A549 (cell line): ENCODE measurements around the gene FHIT. TPM values are rescaled to one million over a fixed set of nuclear protein-coding genes. Genes with fewer than 3 reads are reported as not detected.

ENCODE experiments used
- ATAC-seq, 2 experiments: fragments of 200-7000 bp in 1 of 2; fragments of >200 bp in 1 of 2; cut with Nextera tagmentation in 1 of 2; cut with Tn5 transposase in 1 of 2; 3 replicates each; pipeline versions ENCODE4 v1.8.0 to v1.9.1; 2018 to 2020; ENCODE audit warnings: mild to moderate bottlenecking in 1 of 2, moderate library complexity in 1 of 2
- CTCF ChIA-PET: fragments of 300-600 bp; sonication (Branson Sonifier 250); formaldehyde crosslinking; extraction: SDS; loops from one replicate; lab custom pipeline; 2021; ENCODE audit warnings: antibody characterized with exemption, inconsistent platforms; lab: Yijun Ruan, JAX
- POLR2A ChIA-PET: fragments of 350-600 bp; formaldehyde crosslinking; extraction: SDS; loops from one replicate; lab custom pipeline; 2021; ENCODE audit warnings: antibody characterized with exemption, inconsistent platforms; lab: Yijun Ruan, JAX
- DNase-seq, 2 experiments: peaks; one replicate each; pipeline versions ENCODE4 v3.0.0 to v3.0.0-alpha.2; 2011 to 2016; ENCODE audit warnings: low read depth in 1 of 2, low spot score in 1 of 2
- FAIRE-seq: peaks from 2 replicates; lab custom pipeline; 2011; peaks lifted over from hg19 to GRCh38; lab: Jason Lieb, UNC
- H3K27ac ChIP-seq, 2 experiments: fragments of >200 bp; sonication (Bioruptor Twin); formaldehyde crosslinking; 3 replicates each; pipeline ENCODE4 v1.5.1; 2016 to 2017
- H3K4me1 ChIP-seq: fragments of >200 bp; sonication (Bioruptor Twin); formaldehyde crosslinking; 3 replicates; pipeline ENCODE4 v1.6.1; 2016
- H3K4me2 ChIP-seq: fragments of >200 bp; sonication (Bioruptor Twin); formaldehyde crosslinking; 3 replicates; pipeline ENCODE4 v1.6.1; 2016
- H3K4me3 ChIP-seq: fragments of >200 bp; sonication (Bioruptor Twin); formaldehyde crosslinking; 3 replicates; pipeline ENCODE4 v1.5.1; 2016
- H3K9me3 ChIP-seq: fragments of >200 bp; sonication (Bioruptor Twin); formaldehyde crosslinking; 3 replicates; pipeline ENCODE4 v1.6.1; 2016
- CBX8 ChIP-seq: fragments of 200-600 bp; sonication (generic); IDR thresholded peaks from 2 replicates; pipeline ENCODE4 v1.6.1; 2016
- CEBPB ChIP-seq, 2 experiments: fragments of >200 bp in 1 of 2; sonication (Bioruptor Twin) in 1 of 2; formaldehyde crosslinking in 1 of 2; IDR thresholded peaks; 2 replicates each; pipeline ENCODE4 v1.6.1; 2012 to 2016
- EHF ChIP-seq: fragments of 250-450 bp; sonication (Bioruptor Pico); IDR thresholded peaks from 2 replicates; pipeline ENCODE4 v1.5.0; 2020; ENCODE audit warnings: mild to moderate bottlenecking
- EP300 ChIP-seq, 2 experiments: fragments of >200 bp; sonication (Bioruptor Twin); formaldehyde crosslinking; IDR thresholded peaks; 2 replicates in 1 of 2; 3 replicates in 1 of 2; pipeline ENCODE4 v1.6.1; 2016 to 2017
- ESRRA ChIP-seq: fragments of 150-350 bp; IDR thresholded peaks from 2 replicates; pipeline ENCODE4 v1.6.1; 2014; ENCODE audit warnings: mild to moderate bottlenecking, low read length, borderline replicate concordance
- GATA3 ChIP-seq: IDR thresholded peaks from 2 replicates; pipeline ENCODE4 v1.6.1; 2012; ENCODE audit warnings: borderline replicate concordance
- HEYL ChIP-seq: fragments of 250-450 bp; sonication (Bioruptor Pico); IDR thresholded peaks from 2 replicates; pipeline ENCODE4 v1.8.0; 2021; ENCODE audit warnings: mild to moderate bottlenecking, moderate library complexity
- HOXA7 ChIP-seq: fragments of 250-450 bp; sonication (Bioruptor Pico); IDR thresholded peaks from 2 replicates; pipeline ENCODE4 v1.5.0; 2020; ENCODE audit warnings: mild to moderate bottlenecking, moderate library complexity
- JUN ChIP-seq, 2 experiments: fragments of >200 bp; sonication (Bioruptor Twin); formaldehyde crosslinking; IDR thresholded peaks; 2 replicates in 1 of 2; 3 replicates in 1 of 2; pipeline ENCODE4 v1.6.1; 2016 to 2017
- MAZ ChIP-seq: fragments of 150-350 bp; IDR thresholded peaks from 2 replicates; pipeline ENCODE4 v1.6.1; 2014; ENCODE audit warnings: antibody characterized with exemption, low read depth, low read length, borderline replicate concordance
- PHF8 ChIP-seq: fragments of 200-600 bp; sonication (generic); IDR thresholded peaks from 2 replicates; pipeline ENCODE4 v1.6.1; 2016; ENCODE audit warnings: low read depth, mild to moderate bottlenecking, antibody characterized with exemption, moderate library complexity, borderline replicate concordance
- POLR2AphosphoS2 ChIP-seq: conservative IDR thresholded peaks from 2 replicates; pipeline ENCODE4 v1.6.1; 2012; ENCODE audit warnings: low read length, improper control_type of control experiment, inconsistent platforms
- RCOR1 ChIP-seq: fragments of 150-350 bp; IDR thresholded peaks from 2 replicates; pipeline ENCODE4 v1.6.1; 2014; ENCODE audit warnings: antibody characterized with exemption, low read length, low read depth
- RNF2 ChIP-seq: fragments of 200-600 bp; sonication (generic); IDR thresholded peaks from 2 replicates; pipeline ENCODE4 v1.6.1; 2016; ENCODE audit warnings: low read depth, mild to moderate bottlenecking, antibody characterized with exemption, moderate library complexity, borderline replicate concordance
- SMC3 ChIP-seq: fragments of >200 bp; sonication (Bioruptor Twin); formaldehyde crosslinking; IDR thresholded peaks from 3 replicates; pipeline ENCODE4 v1.6.1; 2018; ENCODE audit warnings: inconsistent platforms
- SREBF2 ChIP-seq: fragments of 450-650 bp; IDR thresholded peaks from 2 replicates; pipeline ENCODE4 v1.6.1; 2014; ENCODE audit warnings: mild to moderate bottlenecking, moderate library complexity
- ZFP36 ChIP-seq: fragments of 450-650 bp; IDR thresholded peaks from 2 replicates; pipeline ENCODE4 v1.6.1; 2014; ENCODE audit warnings: borderline replicate concordance; ENCODE audit not compliant: partially characterized antibody
- WGBS: methylation state at CpG from one replicate; pipeline ENCODE4 v1.1.6; 2017; ENCODE audit errors: missing lambda C conversion rate; 5-methylcytosine and 5-hydroxymethylcytosine counted together
- polyA plus RNA-seq, 4 experiments: library from polyadenylated mRNA; depleted of rRNA in 3 of 4; stranded (reverse); fragments of >200 nt; fragmentation: RNase III in 1 of 4; extraction: RNeasy Plus Mini Kit Qiagen cat#74134 plus additional on column Dnase treatment in 1 of 4; gene quantifications; 2 replicates in 3 of 4; 3 replicates in 1 of 4; pipeline ENCODE4 v1.2.3, GENCODE V29; 2011 to 2017
- TF ChIP-seq, protein P1 (sequence below): fragments of >200 bp; sonication (Bioruptor Twin); formaldehyde crosslinking; IDR thresholded peaks from 3 replicates; pipeline ENCODE4 v1.5.1; 2016
- TF ChIP-seq, protein P2 (sequence below): fragments of 150-350 bp; IDR thresholded peaks from 2 replicates; pipeline ENCODE4 v1.6.1; 2014; ENCODE audit warnings: low read depth, mild to moderate bottlenecking, low read length
- TF ChIP-seq, protein P3 (sequence below): IDR thresholded peaks from 2 replicates; pipeline ENCODE4 v1.6.1; 2012
- TF ChIP-seq, protein P4 (sequence below): fragments of 250-450 bp; sonication (Bioruptor Pico); IDR thresholded peaks from 2 replicates; pipeline ENCODE4 v1.5.0; 2021; ENCODE audit warnings: mild to moderate bottlenecking, moderate library complexity, borderline replicate concordance
- TF ChIP-seq, protein P5 (sequence below): IDR thresholded peaks from 2 replicates; pipeline ENCODE4 v1.6.1; 2012; ENCODE audit warnings: low read depth, borderline replicate concordance

Gene FHIT
- polyA plus RNA-seq, 2 of the 4 experiments (the other 2 are of a cell fraction) = 0.76 to 0.92 TPM

DNA sequence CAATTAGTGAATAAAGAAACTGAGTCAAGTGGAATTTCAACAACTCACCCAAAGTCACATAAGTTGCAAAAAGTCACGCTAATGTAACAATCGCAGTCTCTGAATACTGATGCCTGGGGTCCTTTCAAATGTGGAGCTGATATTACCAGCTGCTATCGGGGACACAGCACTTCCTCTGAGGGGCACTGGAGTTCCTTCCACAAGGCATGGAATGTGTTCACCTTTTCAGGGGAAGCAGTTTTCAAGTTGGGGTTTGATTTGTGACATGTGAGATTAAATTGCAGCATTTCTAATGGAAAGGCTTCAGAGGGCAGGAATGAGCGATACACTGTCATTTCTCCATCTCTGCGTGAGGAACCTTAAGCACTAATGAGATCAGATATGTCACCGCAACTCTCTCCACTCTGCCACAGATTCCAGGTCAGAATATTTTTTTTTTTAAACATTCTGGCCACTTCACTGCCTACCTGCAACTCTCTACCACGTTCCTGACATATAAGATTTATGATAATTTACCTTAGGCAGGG lies 1394.3 kb downstream of the FHIT start (continued):
- TF ChIP-seq MAZ (no peak), JUN (IDR thresholded peaks at IDR 0.05) (no peak), ZFP36 (no peak), POLR2AphosphoS2 (no peak), HOXA7 (CRISPR knock-in tag) (no peak), ESRRA (no peak), HEYL (CRISPR knock-in tag) (no peak)
- TF ChIP-seq, protein P1, sequence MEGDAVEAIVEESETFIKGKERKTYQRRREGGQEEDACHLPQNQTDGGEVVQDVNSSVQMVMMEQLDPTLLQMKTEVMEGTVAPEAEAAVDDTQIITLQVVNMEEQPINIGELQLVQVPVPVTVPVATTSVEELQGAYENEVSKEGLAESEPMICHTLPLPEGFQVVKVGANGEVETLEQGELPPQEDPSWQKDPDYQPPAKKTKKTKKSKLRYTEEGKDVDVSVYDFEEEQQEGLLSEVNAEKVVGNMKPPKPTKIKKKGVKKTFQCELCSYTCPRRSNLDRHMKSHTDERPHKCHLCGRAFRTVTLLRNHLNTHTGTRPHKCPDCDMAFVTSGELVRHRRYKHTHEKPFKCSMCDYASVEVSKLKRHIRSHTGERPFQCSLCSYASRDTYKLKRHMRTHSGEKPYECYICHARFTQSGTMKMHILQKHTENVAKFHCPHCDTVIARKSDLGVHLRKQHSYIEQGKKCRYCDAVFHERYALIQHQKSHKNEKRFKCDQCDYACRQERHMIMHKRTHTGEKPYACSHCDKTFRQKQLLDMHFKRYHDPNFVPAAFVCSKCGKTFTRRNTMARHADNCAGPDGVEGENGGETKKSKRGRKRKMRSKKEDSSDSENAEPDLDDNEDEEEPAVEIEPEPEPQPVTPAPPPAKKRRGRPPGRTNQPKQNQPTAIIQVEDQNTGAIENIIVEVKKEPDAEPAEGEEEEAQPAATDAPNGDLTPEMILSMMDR = no peak
- TF ChIP-seq, all 56 proteins: peak for 0

DNA sequence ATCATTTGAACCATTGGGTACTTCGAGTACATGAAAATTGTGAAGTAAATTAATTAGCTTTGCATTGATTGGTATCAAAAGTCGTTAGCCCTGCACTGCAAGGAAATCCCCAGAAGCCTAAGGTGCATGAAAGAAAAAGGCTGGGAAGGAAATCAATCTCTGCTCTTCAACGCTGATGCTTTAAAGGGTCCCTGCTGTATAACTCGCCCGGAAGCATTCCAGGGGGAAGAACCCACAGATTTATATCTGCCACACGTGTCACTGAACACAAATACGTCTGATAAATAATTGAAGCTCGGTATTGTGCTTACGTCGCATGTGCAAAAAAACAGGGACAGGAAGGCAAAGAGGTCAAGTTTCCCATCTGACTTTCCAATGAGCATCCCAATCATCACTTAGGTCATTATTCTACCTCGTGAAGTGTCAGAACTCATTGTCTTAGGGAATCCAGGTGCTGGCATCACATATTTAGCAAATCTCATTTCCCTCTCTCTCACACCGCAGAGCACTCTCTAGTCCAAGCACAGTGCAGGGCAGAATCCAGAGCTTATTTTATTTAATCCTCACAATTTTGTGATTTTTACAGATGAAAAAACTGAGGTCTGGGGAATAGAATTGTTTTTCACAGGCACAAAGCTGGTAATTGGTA lies 1397.1 kb downstream of the FHIT start:
- Histone ChIP-seq H3K4me1 (no peaks in the 10 kb centered on the region; the same call in 2 of the 3 replicates), H3K4me3 (no peak overlapping the region), H3K4me2 (no peak overlapping the region), H3K9me3 (no peaks in the 10 kb centered on the region), H3K27ac (no peak overlapping the region)
- WGBS = 53% methylated on average over 12 of the region's 12 CpGs
- TF ChIP-seq RNF2 (no peak), RCOR1 (no peak), PHF8 (no peak), CEBPB (IDR thresholded peaks at IDR 0.05) (no peak), SREBF2 (no peak)
- TF ChIP-seq, protein P2, sequence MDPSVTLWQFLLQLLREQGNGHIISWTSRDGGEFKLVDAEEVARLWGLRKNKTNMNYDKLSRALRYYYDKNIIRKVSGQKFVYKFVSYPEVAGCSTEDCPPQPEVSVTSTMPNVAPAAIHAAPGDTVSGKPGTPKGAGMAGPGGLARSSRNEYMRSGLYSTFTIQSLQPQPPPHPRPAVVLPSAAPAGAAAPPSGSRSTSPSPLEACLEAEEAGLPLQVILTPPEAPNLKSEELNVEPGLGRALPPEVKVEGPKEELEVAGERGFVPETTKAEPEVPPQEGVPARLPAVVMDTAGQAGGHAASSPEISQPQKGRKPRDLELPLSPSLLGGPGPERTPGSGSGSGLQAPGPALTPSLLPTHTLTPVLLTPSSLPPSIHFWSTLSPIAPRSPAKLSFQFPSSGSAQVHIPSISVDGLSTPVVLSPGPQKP = no peak
- TF ChIP-seq, protein P1 = no peak
- TF ChIP-seq, protein P3, sequence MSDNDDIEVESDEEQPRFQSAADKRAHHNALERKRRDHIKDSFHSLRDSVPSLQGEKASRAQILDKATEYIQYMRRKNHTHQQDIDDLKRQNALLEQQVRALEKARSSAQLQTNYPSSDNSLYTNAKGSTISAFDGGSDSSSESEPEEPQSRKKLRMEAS = no peak
- FAIRE-seq = no peak
- ChIA-PET CTCF (interaction anchor here (0.6 to 2.0 kb wide), 4 partner anchors 181 to 1224 kb away, joined by 3 to 11 read pairs (median 4); no protein-coding TSS in a partner anchor), POLR2A (no interaction called here)
- no peak for ATAC-seq
- DNase-seq = no peak

DNA sequence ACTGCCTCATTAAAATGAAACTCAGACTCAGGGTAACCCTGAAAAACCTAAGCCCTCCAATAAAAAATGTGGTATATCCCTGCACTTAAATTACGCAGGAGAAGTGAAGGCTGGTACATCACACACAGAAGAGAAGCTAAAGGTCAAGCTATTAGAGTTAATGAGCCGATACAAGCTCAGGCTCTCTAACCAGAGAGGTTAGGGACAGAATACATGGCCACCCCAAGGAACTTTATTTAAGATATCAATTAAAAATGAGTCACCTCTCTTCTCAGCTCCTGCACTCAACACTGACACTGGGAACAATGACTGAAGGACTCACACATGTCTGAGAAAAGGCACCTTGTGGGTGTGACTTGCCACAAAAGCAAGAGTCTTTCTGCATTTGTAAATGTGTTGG lies 1400.8 kb downstream of the FHIT start:
- POLR2A ChIA-PET = no interaction called here
- Histone ChIP-seq H3K27ac (no peak overlapping the region), H3K9me3 (no peaks in the 10 kb centered on the region), H3K4me3 (no peak overlapping the region), H3K4me2 (no peak overlapping the region), H3K4me1 (no peaks in the 10 kb centered on the region)
- no peak for FAIRE-seq
- CTCF ChIA-PET = interaction anchor here (1.2 kb wide), 2 partner anchors 9 to 41 kb away, joined by 3 to 4 read pairs; no protein-coding TSS in a partner anchor
- DNase-seq = no peak
- ATAC-seq = no peak
- no peak for TF ChIP-seq EHF (CRISPR knock-in tag)
- no peak for TF ChIP-seq GATA3
- TF ChIP-seq CBX8 = no peak
- TF ChIP-seq EP300 (IDR thresholded peaks at IDR 0.05) = no peak
- TF ChIP-seq, protein P4, sequence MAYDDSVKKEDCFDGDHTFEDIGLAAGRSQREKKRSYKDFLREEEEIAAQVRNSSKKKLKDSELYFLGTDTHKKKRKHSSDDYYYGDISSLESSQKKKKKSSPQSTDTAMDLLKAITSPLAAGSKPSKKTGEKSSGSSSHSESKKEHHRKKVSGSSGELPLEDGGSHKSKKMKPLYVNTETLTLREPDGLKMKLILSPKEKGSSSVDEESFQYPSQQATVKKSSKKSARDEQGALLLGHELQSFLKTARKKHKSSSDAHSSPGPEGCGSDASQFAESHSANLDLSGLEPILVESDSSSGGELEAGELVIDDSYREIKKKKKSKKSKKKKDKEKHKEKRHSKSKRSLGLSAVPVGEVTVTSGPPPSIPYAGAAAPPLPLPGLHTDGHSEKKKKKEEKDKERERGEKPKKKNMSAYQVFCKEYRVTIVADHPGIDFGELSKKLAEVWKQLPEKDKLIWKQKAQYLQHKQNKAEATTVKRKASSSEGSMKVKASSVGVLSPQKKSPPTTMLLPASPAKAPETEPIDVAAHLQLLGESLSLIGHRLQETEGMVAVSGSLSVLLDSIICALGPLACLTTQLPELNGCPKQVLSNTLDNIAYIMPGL = no peak
- no peak for TF ChIP-seq SMC3
- TF ChIP-seq, protein P5, sequence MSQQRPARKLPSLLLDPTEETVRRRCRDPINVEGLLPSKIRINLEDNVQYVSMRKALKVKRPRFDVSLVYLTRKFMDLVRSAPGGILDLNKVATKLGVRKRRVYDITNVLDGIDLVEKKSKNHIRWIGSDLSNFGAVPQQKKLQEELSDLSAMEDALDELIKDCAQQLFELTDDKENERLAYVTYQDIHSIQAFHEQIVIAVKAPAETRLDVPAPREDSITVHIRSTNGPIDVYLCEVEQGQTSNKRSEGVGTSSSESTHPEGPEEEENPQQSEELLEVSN = no peak
- 33% methylated on average over 2 of the region's 2 CpGs for WGBS
